Measurements from ENCODE around the gene CD27. TPM values are rescaled to one million over a fixed set of nuclear protein-coding genes. Genes with fewer than 3 reads are reported as not detected.

The CD27 gene
- total RNA-seq, 2 experiments from 2014 or later, result 115 to 134 TPM

- POLR2A ChIA-PET, result no interaction called here
- H3K9me3 Mint-ChIP-seq, result no peaks in the 10 kb centered on the region
- peaks cover 7% of the 10 kb centered on the region for H3K36me3 Mint-ChIP-seq (ENCODE audit: low read depth)
- DNase-seq, result no peak
- H3K4me1 Mint-ChIP-seq, result peaks cover 34% of the 10 kb centered on the region
- H3K27me3 Mint-ChIP-seq, result no peaks in the 10 kb centered on the region
- H3K27ac Mint-ChIP-seq, result no peak overlapping the region
- no peak overlapping the region for H3K4me3 Mint-ChIP-seq
- CTCF ChIA-PET, result interaction anchor here (1.0 to 1.7 kb wide), 2 partner anchors 9 to 11 kb away, joined by 4 to 5 read pairs; partner anchors contain the start of gene TAPBPL
Observed at GRCh38 chr12:6440391-6440790, 4.4 kb upstream of the CD27 start.

- Mint-ChIP-seq H3K27me3 (no peaks in the 10 kb centered on the region), H3K4me1 (peaks cover 51% of the 10 kb centered on the region), H3K9me3 (no peaks in the 10 kb centered on the region), H3K36me3 (ENCODE audit: low read depth) (peaks cover 28% of the 10 kb centered on the region), H3K27ac (peak overlapping the region; percentile 42), H3K4me3 (no peak overlapping the region)
- no peak for DNase-seq
- ChIA-PET POLR2A (interaction anchor here (1.2 kb wide), 1 partner anchor 92 kb away, joined by 4 read pairs; the partner anchor contains the start of gene GAPDH), CTCF (interaction anchor here (1.2 to 6.5 kb wide), 6 partner anchors 9 to 23 kb away, joined by 3 to 37 read pairs (median 23); partner anchors contain the start of gene TAPBPL)
Observed at GRCh38 chr12:6442836-6443235, 1.9 kb upstream of the CD27 start.

- no peaks in the 10 kb centered on the region for H3K27me3 Mint-ChIP-seq
- peaks cover 32% of the 10 kb centered on the region for H3K36me3 Mint-ChIP-seq (ENCODE audit: low read depth)
- ChIA-PET CTCF (interaction anchor here (0.8 to 6.5 kb wide), 7 partner anchors 9 to 56 kb away, joined by 4 to 37 read pairs (median 21); partner anchors contain the start of gene TAPBPL), POLR2A (interaction anchor here (1.1 to 1.2 kb wide), 2 partner anchors 19 to 91 kb away, joined by 4 read pairs; partner anchors contain the start of gene GAPDH)
- no peak for DNase-seq
- peak overlapping the region; percentile 89 for H3K27ac Mint-ChIP-seq
- H3K4me3 Mint-ChIP-seq, result peak overlapping the region; percentile 90
- H3K4me1 Mint-ChIP-seq, result peaks cover 54% of the 10 kb centered on the region
- H3K9me3 Mint-ChIP-seq, result no peaks in the 10 kb centered on the region
Observed at GRCh38 chr12:6443361-6443983, 1.3 kb upstream of the CD27 start.

GRCh38 chr12:6444031-6444430 lies 724 bp upstream of the CD27 start:
- H3K36me3 Mint-ChIP-seq (ENCODE audit: low read depth), result peaks cover 32% of the 10 kb centered on the region
- H3K4me3 Mint-ChIP-seq, result peak overlapping the region; percentile 90
- POLR2A ChIA-PET, result interaction anchor here (1.1 to 1.2 kb wide), 2 partner anchors 18 to 90 kb away, joined by 4 read pairs; partner anchors contain the start of gene GAPDH
- no peaks in the 10 kb centered on the region for H3K27me3 Mint-ChIP-seq
- peaks cover 52% of the 10 kb centered on the region for H3K4me1 Mint-ChIP-seq
- CTCF ChIA-PET, result interaction anchor here (0.8 to 6.5 kb wide), 6 partner anchors 10 to 56 kb away, joined by 4 to 37 read pairs (median 23); no protein-coding TSS in a partner anchor
- peak overlapping the region; percentile 89 for H3K27ac Mint-ChIP-seq
- no peak for DNase-seq
- H3K9me3 Mint-ChIP-seq, result no peaks in the 10 kb centered on the region

GRCh38 chr12:6450091-6450868 lies 5.5 kb downstream of the CD27 start:
- Mint-ChIP-seq H3K27ac (peak overlapping the region; percentile 98), H3K4me1 (peaks cover 73% of the 10 kb centered on the region), H3K27me3 (no peaks in the 10 kb centered on the region), H3K4me3 (peak overlapping the region; percentile 100), H3K9me3 (no peaks in the 10 kb centered on the region), H3K36me3 (ENCODE audit: low read depth) (peaks cover 72% of the 10 kb centered on the region)
- no peak for DNase-seq
- CTCF ChIA-PET, result interaction anchor here (1.1 to 3.3 kb wide), 8 partner anchors 10 to 115 kb away, joined by 4 to 27 read pairs (median 8); no protein-coding TSS in a partner anchor
- POLR2A ChIA-PET, result interaction anchor here (1.6 kb wide), 1 partner anchor 21 kb away, joined by 8 read pairs; the partner anchor contains the start of gene VAMP1

GRCh38 chr12:6450869-6451347 lies 6.2 kb downstream of the CD27 start:
- no peak for DNase-seq
- H3K36me3 Mint-ChIP-seq (ENCODE audit: low read depth), result peaks cover 69% of the 10 kb centered on the region
- H3K4me1 Mint-ChIP-seq, result peaks cover 73% of the 10 kb centered on the region

GRCh38 chr12:6451348-6452244 lies 6.8 kb downstream of the CD27 start, which contains the start of gene TAPBPL:
Gene TAPBPL (plus strand): TSS chr12:6452042. CDS start chr12:6452249, 207 bp downstream.
- no peaks in the 10 kb centered on the region for H3K9me3 Mint-ChIP-seq
- peaks cover 68% of the 10 kb centered on the region for H3K36me3 Mint-ChIP-seq (ENCODE audit: low read depth)
- H3K4me1 Mint-ChIP-seq, result peaks cover 71% of the 10 kb centered on the region
- peak within 1 kb of the TSS; percentile 98 for H3K27ac Mint-ChIP-seq
- ChIA-PET CTCF (interaction anchor here (0.6 to 3.3 kb wide), 17 partner anchors 9 to 440 kb away, joined by 3 to 27 read pairs (median 4); no protein-coding TSS in a partner anchor), POLR2A (interaction anchor here (0.8 to 2.5 kb wide), 3 partner anchors 9 to 19 kb away, joined by 3 to 25 read pairs (median 8); partner anchors contain the start of gene VAMP1)
- H3K4me3 Mint-ChIP-seq, result peak within 1 kb of the TSS; percentile 100
- H3K27me3 Mint-ChIP-seq, result no peaks in the 10 kb centered on the region
- peak; percentile 88 for DNase-seq

More at GRCh38 chr12:6450869-6451347, 6.2 kb downstream of the CD27 start:
- Mint-ChIP-seq H3K27me3 (no peaks in the 10 kb centered on the region), H3K4me3 (peak overlapping the region; percentile 100), H3K27ac (peak overlapping the region; percentile 98), H3K9me3 (no peaks in the 10 kb centered on the region)
- POLR2A ChIA-PET, result interaction anchor here (0.8 to 2.5 kb wide), 3 partner anchors 10 to 20 kb away, joined by 3 to 25 read pairs (median 8); partner anchors contain the start of gene VAMP1
- CTCF ChIA-PET, result interaction anchor here (1.0 to 3.3 kb wide), 10 partner anchors 9 to 441 kb away, joined by 3 to 27 read pairs (median 5); no protein-coding TSS in a partner anchor

GRCh38 chr12:6452245-6452943 lies 7.6 kb downstream of the CD27 start:
- no peak for DNase-seq
- H3K27me3 Mint-ChIP-seq, result no peaks in the 10 kb centered on the region

GRCh38 chr12:6452944-6453630 lies 8.3 kb downstream of the CD27 start:
- ChIA-PET POLR2A (interaction anchor here (0.8 to 2.5 kb wide), 2 partner anchors 8 to 81 kb away, joined by 5 to 25 read pairs; partner anchors contain the start of gene GAPDH), CTCF (interaction anchor here (0.6 to 3.3 kb wide), 8 partner anchors 7 to 59 kb away, joined by 3 to 27 read pairs (median 8); no protein-coding TSS in a partner anchor)
- peaks cover 70% of the 10 kb centered on the region for H3K36me3 Mint-ChIP-seq (ENCODE audit: low read depth)
- H3K4me3 Mint-ChIP-seq, result peak overlapping the region; percentile 100
- DNase-seq, result peak; percentile 37
- H3K27me3 Mint-ChIP-seq, result no peaks in the 10 kb centered on the region
- H3K9me3 Mint-ChIP-seq, result no peaks in the 10 kb centered on the region
- H3K4me1 Mint-ChIP-seq, result peaks cover 66% of the 10 kb centered on the region
- H3K27ac Mint-ChIP-seq, result peak overlapping the region; percentile 98

More at GRCh38 chr12:6452245-6452943, 7.6 kb downstream of the CD27 start:
- ChIA-PET CTCF (interaction anchor here (0.6 to 3.3 kb wide), 10 partner anchors 8 to 118 kb away, joined by 3 to 27 read pairs (median 6); no protein-coding TSS in a partner anchor), POLR2A (interaction anchor here (0.8 to 2.5 kb wide), 2 partner anchors 9 to 82 kb away, joined by 5 to 25 read pairs; partner anchors contain the start of gene GAPDH)
- H3K27ac Mint-ChIP-seq, result peak overlapping the region; percentile 98
- H3K36me3 Mint-ChIP-seq (ENCODE audit: low read depth), result peaks cover 69% of the 10 kb centered on the region
- peaks cover 69% of the 10 kb centered on the region for H3K4me1 Mint-ChIP-seq
- H3K4me3 Mint-ChIP-seq, result peak overlapping the region; percentile 100
- H3K9me3 Mint-ChIP-seq, result no peaks in the 10 kb centered on the region

GRCh38 chr12:6457220-6457945 lies 12.6 kb downstream of the CD27 start:
- H3K4me3 Mint-ChIP-seq, result no peak overlapping the region
- POLR2A ChIA-PET, result no interaction called here

More at GRCh38 chr12:6457220-6457945, 12.6 kb downstream of the CD27 start:
- peak overlapping the region; percentile 31 for H3K27ac Mint-ChIP-seq
- no peaks in the 10 kb centered on the region for H3K27me3 Mint-ChIP-seq
- CTCF ChIA-PET, result interaction anchor here (0.9 to 2.6 kb wide), 9 partner anchors 8 to 133 kb away, joined by 3 to 6 read pairs (median 4); partner anchors contain the start of genes CD27 and VAMP1
- no peaks in the 10 kb centered on the region for H3K9me3 Mint-ChIP-seq
- DNase-seq, result no peak
- H3K4me1 Mint-ChIP-seq, result peaks cover 80% of the 10 kb centered on the region
- peaks cover 85% of the 10 kb centered on the region for H3K36me3 Mint-ChIP-seq (ENCODE audit: low read depth)
